Measurements from ENCODE around the gene DAPK3.
"Not testable (repeated sequence)": the region's sequence is repeated elsewhere in the genome, so short reads cannot be mapped to it uniquely, and the experiment has no call there.

DAPK3 gene

GRCh38 chr19:3952755-3953276, 18.1 kb downstream of the DAPK3 start:
- not testable (repeated sequence) for DNase-seq

GRCh38 chr19:3950871-3951861, 19.7 kb downstream of the DAPK3 start:
- peak; percentile 31 for DNase-seq

- no peak for DNase-seq
These were observed 20.7 kb downstream of the DAPK3 start for GRCh38 chr19:3949997-3950859.

- DNase-seq: no peak
These were observed 21.6 kb downstream of the DAPK3 start for GRCh38 chr19:3949294-3949693.

- DNase-seq: not testable (repeated sequence)
These were observed 23.5 kb downstream of the DAPK3 start for GRCh38 chr19:3947316-3947933.

- DNase-seq: no peak
These were observed 25.1 kb downstream of the DAPK3 start for GRCh38 chr19:3945838-3946237.

- no peak for DNase-seq
These were observed 26.7 kb downstream of the DAPK3 start for GRCh38 chr19:3944018-3944721.

GRCh38 chr19:3942790-3943409, 28.0 kb downstream of the DAPK3 start:
- DNase-seq: no peak

- DNase-seq: not testable (repeated sequence)
These were observed 32.5 kb downstream of the DAPK3 start for GRCh38 chr19:3938300-3938950.

GRCh38 chr19:3936506-3937442, 34.1 kb downstream of the DAPK3 start:
- no peak for DNase-seq

GRCh38 chr19:3932931-3933810, 37.7 kb downstream of the DAPK3 start, which contains the start of gene NMRK2:
Gene NMRK2, plus strand, starts transcription at chr19:3933069. Its CDS starts 603 bp downstream, at chr19:3933672.
- DNase-seq: no peak

GRCh38 chr19:3931041-3931440, 39.9 kb downstream of the DAPK3 start:
- DNase-seq: no peak

- no peak for DNase-seq
These were observed 47.0 kb downstream of the DAPK3 start for GRCh38 chr19:3923912-3924311.

GRCh38 chr19:3923096-3923758, 47.7 kb downstream of the DAPK3 start:
- DNase-seq: no peak

GRCh38 chr19:3919793-3920192, 51.1 kb downstream of the DAPK3 start:
- no peak for DNase-seq

GRCh38 chr19:3916033-3916432, 54.9 kb downstream of the DAPK3 start:
- no peak for DNase-seq

- DNase-seq: no peak
These were observed 56.7 kb downstream of the DAPK3 start for GRCh38 chr19:3914199-3914598.

GRCh38 chr19:3910105-3910504, 60.8 kb downstream of the DAPK3 start:
- DNase-seq: no peak

Measured in activated CD8-positive, alpha-beta memory T cell treated with anti-CD3 and anti-CD28 coated beads, Interleukin-2, amount 50 U/mL, for 4 hours (primary cell).